ENCODE measurements around the gene HPCA.

DNA sequence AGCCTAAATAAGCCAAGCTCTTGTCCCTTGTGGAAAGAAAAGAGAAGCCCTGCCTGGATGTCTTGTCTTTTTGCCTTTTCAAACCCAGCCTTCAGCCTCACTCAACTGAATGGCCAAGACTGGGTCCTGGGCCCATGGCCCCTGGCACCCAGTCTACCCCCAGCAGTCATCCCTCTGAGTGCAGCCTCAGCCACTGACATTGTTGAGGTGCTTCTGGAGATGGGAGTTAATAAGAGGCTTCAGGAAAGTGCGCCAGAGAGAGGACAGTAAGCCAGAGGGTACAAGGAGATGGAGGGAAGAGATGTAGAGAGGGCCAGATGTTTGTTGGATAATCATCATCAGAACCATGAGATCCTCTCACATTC lies 22.4 kb upstream of the HPCA start:
- TF ChIP-seq, protein P1, sequence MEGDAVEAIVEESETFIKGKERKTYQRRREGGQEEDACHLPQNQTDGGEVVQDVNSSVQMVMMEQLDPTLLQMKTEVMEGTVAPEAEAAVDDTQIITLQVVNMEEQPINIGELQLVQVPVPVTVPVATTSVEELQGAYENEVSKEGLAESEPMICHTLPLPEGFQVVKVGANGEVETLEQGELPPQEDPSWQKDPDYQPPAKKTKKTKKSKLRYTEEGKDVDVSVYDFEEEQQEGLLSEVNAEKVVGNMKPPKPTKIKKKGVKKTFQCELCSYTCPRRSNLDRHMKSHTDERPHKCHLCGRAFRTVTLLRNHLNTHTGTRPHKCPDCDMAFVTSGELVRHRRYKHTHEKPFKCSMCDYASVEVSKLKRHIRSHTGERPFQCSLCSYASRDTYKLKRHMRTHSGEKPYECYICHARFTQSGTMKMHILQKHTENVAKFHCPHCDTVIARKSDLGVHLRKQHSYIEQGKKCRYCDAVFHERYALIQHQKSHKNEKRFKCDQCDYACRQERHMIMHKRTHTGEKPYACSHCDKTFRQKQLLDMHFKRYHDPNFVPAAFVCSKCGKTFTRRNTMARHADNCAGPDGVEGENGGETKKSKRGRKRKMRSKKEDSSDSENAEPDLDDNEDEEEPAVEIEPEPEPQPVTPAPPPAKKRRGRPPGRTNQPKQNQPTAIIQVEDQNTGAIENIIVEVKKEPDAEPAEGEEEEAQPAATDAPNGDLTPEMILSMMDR (IDR thresholded peaks at IDR 0.05): no peak
- TF ChIP-seq POLR2A (IDR thresholded peaks at IDR 0.05): no peak

Measured in Peyer's patch (tissue), 4 donors.